Effector memory CD4-positive, alpha-beta T cell (primary cell): ENCODE results near the gene RANBP9.

Experiments
- DNase-seq, 3 donors: peaks; one replicate each; pipeline ENCODE4 v3.0.0-alpha.2; 2020
- H3K27ac ChIP-seq: 2 replicates; pipeline ENCODE4 v1.7.0; 2013; ENCODE audit warnings: mild to moderate bottlenecking, low read length, moderate library complexity; ENCODE audit not compliant: insufficient read depth, poor library complexity, severe bottlenecking
- H3K27me3 ChIP-seq: replicated peaks from 2 replicates; pipeline ENCODE4 v1.7.0; 2013; ENCODE audit warnings: mild to moderate bottlenecking, low read length; ENCODE audit not compliant: insufficient read depth, control insufficient read depth, poor library complexity, severe bottlenecking
- H3K36me3 ChIP-seq: 2 replicates; pipeline ENCODE4 v1.7.0; 2013; ENCODE audit warnings: mild to moderate bottlenecking, low read length, moderate library complexity; ENCODE audit not compliant: control insufficient read depth, insufficient read depth
- H3K4me1 ChIP-seq: 2 replicates; pipeline ENCODE4 v1.7.0; 2013; ENCODE audit warnings: low read length, mild to moderate bottlenecking; ENCODE audit not compliant: control insufficient read depth, insufficient read depth, poor library complexity, severe bottlenecking
- H3K4me3 ChIP-seq: 2 replicates; pipeline ENCODE4 v1.7.0; 2013; ENCODE audit warnings: low read length, low read depth, mild to moderate bottlenecking; ENCODE audit not compliant: insufficient read depth, poor library complexity, severe bottlenecking
- H3K9me3 ChIP-seq: 2 replicates; pipeline ENCODE4 v1.7.0; 2013; ENCODE audit warnings: mild to moderate bottlenecking, low read length, moderate library complexity; ENCODE audit not compliant: control insufficient read depth

RANBP9 gene

GRCh38 chr6:13730704-13731103 lies 19.1 kb upstream of the RANBP9 start:
- H3K9me3 ChIP-seq: no peaks in the 10 kb centered on the region
- H3K27me3 ChIP-seq: no peaks in the 10 kb centered on the region
- no peak overlapping the region for H3K4me3 ChIP-seq
- no peak for DNase-seq
- no peak overlapping the region for H3K27ac ChIP-seq
- no peaks in the 10 kb centered on the region for H3K36me3 ChIP-seq
- no peaks in the 10 kb centered on the region for H3K4me1 ChIP-seq

- no peak overlapping the region for H3K27ac ChIP-seq
- H3K36me3 ChIP-seq: no peaks in the 10 kb centered on the region
- no peaks in the 10 kb centered on the region for H3K9me3 ChIP-seq
- no peak for DNase-seq
- H3K4me1 ChIP-seq: peaks cover 7% of the 10 kb centered on the region
- no peak overlapping the region for H3K4me3 ChIP-seq
- no peaks in the 10 kb centered on the region for H3K27me3 ChIP-seq
Observed at GRCh38 chr6:13729891-13730290, 18.3 kb upstream of the RANBP9 start.

- no peak overlapping the region for H3K4me3 ChIP-seq
- peak overlapping the region; percentile 42 for H3K27ac ChIP-seq
- H3K27me3 ChIP-seq: no peaks in the 10 kb centered on the region
- DNase-seq: peak; percentile 24 to 36 (median 30)
- H3K4me1 ChIP-seq: peaks cover 17% of the 10 kb centered on the region
- H3K36me3 ChIP-seq: no peaks in the 10 kb centered on the region
- H3K9me3 ChIP-seq: no peaks in the 10 kb centered on the region
Observed at GRCh38 chr6:13725570-13725969, 13.9 kb upstream of the RANBP9 start.

- H3K4me3 ChIP-seq: no peak overlapping the region
- no peaks in the 10 kb centered on the region for H3K27me3 ChIP-seq
- no peak for DNase-seq
- H3K36me3 ChIP-seq: no peaks in the 10 kb centered on the region
- H3K9me3 ChIP-seq: no peaks in the 10 kb centered on the region
- H3K27ac ChIP-seq: peak overlapping the region; percentile 33
- peaks cover 17% of the 10 kb centered on the region for H3K4me1 ChIP-seq
Observed at GRCh38 chr6:13725052-13725451, 13.4 kb upstream of the RANBP9 start.

GRCh38 chr6:13724182-13724581 lies 12.5 kb upstream of the RANBP9 start:
- H3K4me3 ChIP-seq: no peak overlapping the region

GRCh38 chr6:13722880-13723279 lies 11.2 kb upstream of the RANBP9 start:
- no peak for DNase-seq
- Histone ChIP-seq H3K4me3 (no peak overlapping the region), H3K36me3 (no peaks in the 10 kb centered on the region), H3K9me3 (no peaks in the 10 kb centered on the region), H3K27ac (no peak overlapping the region), H3K4me1 (peaks cover 17% of the 10 kb centered on the region), H3K27me3 (no peaks in the 10 kb centered on the region)

More at GRCh38 chr6:13724182-13724581, 12.5 kb upstream of the RANBP9 start:
- no peaks in the 10 kb centered on the region for H3K27me3 ChIP-seq
- H3K4me1 ChIP-seq: peaks cover 17% of the 10 kb centered on the region
- H3K9me3 ChIP-seq: no peaks in the 10 kb centered on the region
- DNase-seq: no peak
- H3K36me3 ChIP-seq: no peaks in the 10 kb centered on the region
- H3K27ac ChIP-seq: peak overlapping the region; percentile 34

- H3K4me1 ChIP-seq: no peaks in the 10 kb centered on the region
- no peak for DNase-seq
Observed at GRCh38 chr6:13718123-13718458, 6.5 kb upstream of the RANBP9 start.

GRCh38 chr6:13716955-13717295 lies 5.3 kb upstream of the RANBP9 start:
- DNase-seq: no peak
- Histone ChIP-seq H3K9me3 (no peaks in the 10 kb centered on the region), H3K27me3 (no peaks in the 10 kb centered on the region), H3K4me1 (no peaks in the 10 kb centered on the region), H3K36me3 (no peaks in the 10 kb centered on the region), H3K4me3 (no peak overlapping the region), H3K27ac (no peak overlapping the region)

More at GRCh38 chr6:13718123-13718458, 6.5 kb upstream of the RANBP9 start:
- H3K9me3 ChIP-seq: no peaks in the 10 kb centered on the region
- no peak overlapping the region for H3K4me3 ChIP-seq
- H3K27me3 ChIP-seq: no peaks in the 10 kb centered on the region
- no peaks in the 10 kb centered on the region for H3K36me3 ChIP-seq
- H3K27ac ChIP-seq: no peak overlapping the region

- Histone ChIP-seq H3K36me3 (no peaks in the 10 kb centered on the region), H3K27ac (no peak overlapping the region), H3K4me3 (no peak overlapping the region), H3K9me3 (no peaks in the 10 kb centered on the region), H3K27me3 (no peaks in the 10 kb centered on the region), H3K4me1 (no peaks in the 10 kb centered on the region)
- DNase-seq: no peak
Observed at GRCh38 chr6:13716225-13716954, 4.8 kb upstream of the RANBP9 start.

GRCh38 chr6:13715444-13715883 lies 3.8 kb upstream of the RANBP9 start:
- Histone ChIP-seq H3K4me3 (no peak overlapping the region), H3K27me3 (no peaks in the 10 kb centered on the region), H3K9me3 (no peaks in the 10 kb centered on the region), H3K36me3 (no peaks in the 10 kb centered on the region), H3K4me1 (no peaks in the 10 kb centered on the region), H3K27ac (no peak overlapping the region)
- no peak for DNase-seq
